B cell (primary cell): ENCODE data around the gene CTR9. TPM values are rescaled to one million over a fixed set of nuclear protein-coding genes. Genes with fewer than 3 reads are reported as not detected.
A peak's percentile ranks its signal among the peaks of the same experiment; 100 is the strongest.

Source experiments
- ATAC-seq: fragments of 200-7000 bp; cut with Tn5 transposase; one replicate; pipeline ENCODE4 v1.10.0; 2021; ENCODE audit warnings: low read depth, mild to moderate bottlenecking, moderate number of reproducible peaks, moderate library complexity
- CTCF ChIA-PET: fragments of 350-600 bp; sonication (Branson Sonifier 250); formaldehyde crosslinking; loops from one replicate; lab custom pipeline; 2021; ENCODE audit warnings: antibody characterized with exemption, inconsistent platforms; lab: Charles Lee
- POLR2A ChIA-PET: fragments of 350-600 bp; sonication (Branson Sonifier 250); formaldehyde crosslinking; loops from one replicate; lab custom pipeline; 2021; ENCODE audit warnings: antibody characterized with exemption; lab: Charles Lee
- DNase-seq: peaks from one replicate; pipeline ENCODE4 v3.0.0; 2013
- H2AFZ ChIP-seq: 2 replicates; pipeline ENCODE4 v1.6.1; 2012; ENCODE audit warnings: mild to moderate bottlenecking, low read depth, low read length; ENCODE audit not compliant: insufficient read depth, poor library complexity, severe bottlenecking
- H3K27ac ChIP-seq, 2 donors: 1 replicate in 1 of 2; 2 replicates in 1 of 2; pipeline ENCODE4 v1.5.1; 2012 to 2013; ENCODE audit warnings: low read length in 2 of 2, mild to moderate bottlenecking in 2 of 2, moderate library complexity in 1 of 2
- H3K27me3 ChIP-seq, 4 experiments: fragments of 200-600 bp in 1 of 4; sonication (generic) in 1 of 4; replicated peaks in 1 of 4; 1 replicate in 2 of 4; 2 replicates in 2 of 4; pipeline versions ENCODE4 v1.6.1 to v1.7.0; 2013 to 2016; ENCODE audit warnings: low read length in 3 of 4, mild to moderate bottlenecking in 2 of 4, mixed read lengths in 1 of 4, moderate library complexity in 1 of 4; ENCODE audit not compliant: insufficient read depth in 4 of 4, control insufficient read depth in 3 of 4; ENCODE audit errors: control extremely low read depth in 1 of 4
- H3K36me3 ChIP-seq, 2 experiments: replicated peaks in 1 of 2; 1 replicate in 1 of 2; 2 replicates in 1 of 2; pipeline versions ENCODE4 v1.6.1 to v1.7.1; 2013; ENCODE audit warnings: low read length in 1 of 2; ENCODE audit not compliant: insufficient read depth in 2 of 2, control insufficient read depth in 1 of 2; ENCODE audit errors: control extremely low read depth in 1 of 2, extremely low read depth in 1 of 2
- H3K4me1 ChIP-seq, 2 donors: fragments of 200-600 bp in 1 of 2; sonication (generic) in 1 of 2; 1 replicate in 1 of 2; 2 replicates in 1 of 2; pipeline versions ENCODE4 v1.5.1 to v1.6.1; 2013 to 2017; ENCODE audit warnings: low read length in 2 of 2; ENCODE audit not compliant: control insufficient read depth in 2 of 2, insufficient read depth in 2 of 2
- H3K4me2 ChIP-seq: replicated peaks from 2 replicates; pipeline ENCODE3; 2012; ENCODE audit warnings: mild to moderate bottlenecking, low read depth, low read length; ENCODE audit not compliant: poor library complexity, severe bottlenecking
- H3K4me3 ChIP-seq, 5 experiments: fragments of 200-600 bp in 1 of 5; sonication (generic) in 1 of 5; 1 replicate in 3 of 5; 2 replicates in 2 of 5; pipeline versions ENCODE4 v1.5.1 to v1.7.0; 2011 to 2016; ENCODE audit warnings: low read length in 4 of 5, mild to moderate bottlenecking in 4 of 5, low read depth in 2 of 5, control low read depth in 1 of 5, moderate library complexity in 1 of 5; ENCODE audit not compliant: insufficient read depth in 1 of 5; ENCODE audit errors: control extremely low read depth in 1 of 5, extremely low read depth in 1 of 5
- H3K79me2 ChIP-seq: fragments of 200-600 bp; sonication (generic); one replicate; pipeline ENCODE4 v1.6.0; 2016; ENCODE audit warnings: low read length; ENCODE audit not compliant: control insufficient read depth, insufficient read depth
- H3K9ac ChIP-seq: fragments of 200-600 bp; sonication (generic); 2 replicates; pipeline ENCODE4 v1.6.1; 2017; ENCODE audit warnings: mild to moderate bottlenecking, low read length, moderate library complexity
- H3K9me3 ChIP-seq, 3 donors: one replicate each; pipeline versions ENCODE4 v1.6.1 to v1.7.1; 2013; ENCODE audit warnings: low read length in 2 of 3; ENCODE audit not compliant: control insufficient read depth in 2 of 3, insufficient read depth in 1 of 3; ENCODE audit errors: control extremely low read depth in 1 of 3
- H4K20me1 ChIP-seq: 2 replicates; pipeline ENCODE4 v1.6.0; 2012; ENCODE audit warnings: mild to moderate bottlenecking, low read length; ENCODE audit not compliant: insufficient read depth, control insufficient read depth, poor library complexity, severe bottlenecking
- H3K27ac Mint-ChIP-seq: one replicate; pipeline ENCODE4 v1.8.0; 2021; ENCODE audit warnings: mixed read lengths
- H3K27me3 Mint-ChIP-seq: one replicate; pipeline ENCODE4 v1.8.0; 2021; ENCODE audit warnings: mixed read lengths
- H3K4me1 Mint-ChIP-seq: one replicate; pipeline ENCODE4 v1.8.0; 2021; ENCODE audit warnings: mixed read lengths
- H3K4me3 Mint-ChIP-seq: one replicate; pipeline ENCODE4 v1.8.0; 2021; ENCODE audit warnings: mixed read lengths
- H3K9me3 Mint-ChIP-seq: one replicate; pipeline ENCODE4 v1.8.0; 2022; ENCODE audit warnings: mixed read lengths; ENCODE audit not compliant: insufficient read depth
- CTCF ChIP-seq: fragments of 200-600 bp; IDR thresholded peaks from one replicate; pipeline ENCODE4 v1.8.0; 2022; ENCODE audit warnings: antibody characterized with exemption, mild to moderate bottlenecking
- EZH2 ChIP-seq: IDR thresholded peaks from 2 replicates; pipeline ENCODE4 v1.6.1; 2012; ENCODE audit warnings: borderline replicate concordance, low read depth, mild to moderate bottlenecking, moderate library complexity, low read length; ENCODE audit not compliant: insufficient read depth, poor library complexity, severe bottlenecking
- WGBS: methylation state at CpG from one replicate; pipeline ENCODE4 v1.1.5; 2013; ENCODE audit warnings: missing lambda C conversion rate; ENCODE audit not compliant: insufficient coverage; 5-methylcytosine and 5-hydroxymethylcytosine counted together
- intact Hi-C: fragments of 100-400 bp; cut with micrococcal nuclease; formaldehyde crosslinking; loops from one replicate; pipeline ENCODE4 v1.10.0; 2022
- polyA plus RNA-seq: library from polyadenylated mRNA; depleted of rRNA; stranded (reverse); fragments of >200 nt; gene quantifications from 2 replicates; pipeline ENCODE4 v1.2.3, GENCODE V29; 2012
- total RNA-seq, 2 donors: library from RNA; stranded (reverse); fragments of 120-200 nt in 1 of 2; gene quantifications; 1 replicate in 1 of 2; 2 replicates in 1 of 2; pipeline versions ENCODE4 v1.2.3 to v1.2.4, GENCODE V29; 2013 to 2022

CTR9 gene
- total and polyA plus RNA-seq, 2 donors (not counting 1 experiment from before 2014, with no cell fraction given), result 9.0 to 46.7 TPM

- Mint-ChIP-seq H3K4me3 (peak overlapping the region; percentile 16), H3K9me3 (peaks cover 2% of the 10 kb centered on the region), H3K4me1 (peaks cover 31% of the 10 kb centered on the region), H3K27ac (peak overlapping the region; percentile 59), H3K27me3 (no peaks in the 10 kb centered on the region)
- no peaks in the 10 kb centered on the region for H3K79me2 ChIP-seq
- H3K27me3 ChIP-seq, result no peaks in the 10 kb centered on the region
- TF ChIP-seq CTCF (no peak), EZH2 (no peak)
- CTCF ChIA-PET, result interaction anchor here (1.1 to 2.2 kb wide), 2 partner anchors 8 to 359 kb away, joined by 3 to 5 read pairs; no protein-coding TSS in a partner anchor
- intact Hi-C loops, result no loop called here
- H3K4me2 ChIP-seq, result no peak overlapping the region
- H4K20me1 ChIP-seq, result no peaks in the 10 kb centered on the region
- POLR2A ChIA-PET, result no interaction called here
- peaks cover 10 to 13% of the 10 kb centered on the region in 2 donors for H3K4me1 ChIP-seq
- WGBS, result 20% methylated on average over 1 of the region's 9 CpGs
- peak overlapping the region; percentile 18 for H2AFZ ChIP-seq
- H3K9me3 ChIP-seq, result peaks cover 0 to 7% (median 2%) of the 10 kb centered on the region in 3 donors
- DNase-seq (no peak), ATAC-seq (peak; percentile 14)
- H3K9ac ChIP-seq, result no peak overlapping the region
- no peaks in the 10 kb centered on the region for H3K36me3 ChIP-seq
- no peak overlapping the region for H3K27ac ChIP-seq
- H3K4me3 ChIP-seq, result no peak overlapping the region
Observed at GRCh38 chr11:10725114-10725906, 25.7 kb upstream of the CTR9 start.

DNA sequence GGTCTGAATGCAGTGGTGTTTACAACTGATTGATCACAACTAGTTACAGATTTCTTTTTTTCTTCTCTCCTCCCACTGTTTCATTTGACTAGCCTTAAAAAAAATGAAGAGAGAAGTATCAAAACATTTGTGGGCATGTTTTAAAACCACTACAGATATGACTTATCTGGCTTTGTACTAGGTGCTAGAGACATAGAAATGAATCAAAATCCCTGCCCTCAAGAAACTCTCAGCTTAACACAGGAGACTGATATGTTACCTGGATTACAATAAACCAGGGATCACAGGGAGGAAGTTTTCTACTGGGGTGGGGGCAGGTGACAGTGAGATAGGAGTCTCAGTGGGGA lies 25.2 kb upstream of the CTR9 start:
- H3K9me3 ChIP-seq, result peaks cover 0 to 7% (median 2%) of the 10 kb centered on the region in 3 donors
- Mint-ChIP-seq H3K4me1 (peaks cover 31% of the 10 kb centered on the region), H3K4me3 (peak overlapping the region; percentile 23), H3K9me3 (peaks cover 2% of the 10 kb centered on the region), H3K27me3 (no peaks in the 10 kb centered on the region), H3K27ac (peak overlapping the region; percentile 59)
- H3K27ac ChIP-seq, result no peak overlapping the region
- H3K27me3 ChIP-seq, result no peaks in the 10 kb centered on the region
- H3K4me1 ChIP-seq, result peaks cover 10 to 13% of the 10 kb centered on the region in 2 donors
- no peak for DNase-seq
- ChIA-PET CTCF (interaction anchor here (2.5 kb wide), 1 partner anchor 312 kb away, joined by 13 read pairs; no protein-coding TSS in a partner anchor), POLR2A (no interaction called here)
- no peak overlapping the region for H3K4me3 ChIP-seq
- no peak overlapping the region for H3K9ac ChIP-seq
- H2AFZ ChIP-seq, result peak overlapping the region; percentile 18
- ATAC-seq, result no peak
- H3K36me3 ChIP-seq, result no peaks in the 10 kb centered on the region
- H3K4me2 ChIP-seq, result no peak overlapping the region
- intact Hi-C loops, result no loop called here
- H4K20me1 ChIP-seq, result no peaks in the 10 kb centered on the region
- no peaks in the 10 kb centered on the region for H3K79me2 ChIP-seq
- TF ChIP-seq CTCF (no peak), EZH2 (no peak)
